ENCODE measurements around the gene CYP26A1.
"Not testable (repeated sequence)": the region's sequence is repeated elsewhere in the genome, so short reads cannot be mapped to it uniquely, and the experiment has no call there.

Gene CYP26A1

GRCh38 chr10:93080350-93081046 lies 6.8 kb downstream of the CYP26A1 start:
- DNase-seq: no peak

GRCh38 chr10:93081318-93081717 lies 7.6 kb downstream of the CYP26A1 start:
- DNase-seq: no peak

- no peak for DNase-seq
Measured at GRCh38 chr10:93081834-93082233, 8.1 kb downstream of the CYP26A1 start.

GRCh38 chr10:93083743-93084539 lies 10.2 kb downstream of the CYP26A1 start:
- DNase-seq: no peak

- DNase-seq: no peak
Measured at GRCh38 chr10:93085272-93085859, 11.7 kb downstream of the CYP26A1 start.

GRCh38 chr10:93086289-93086688 lies 12.6 kb downstream of the CYP26A1 start:
- no peak for DNase-seq

GRCh38 chr10:93087846-93088245 lies 14.2 kb downstream of the CYP26A1 start:
- DNase-seq: no peak

- no peak for DNase-seq
Measured at GRCh38 chr10:93088466-93088865, 14.8 kb downstream of the CYP26A1 start.

GRCh38 chr10:93090619-93091018 lies 16.9 kb downstream of the CYP26A1 start:
- no peak for DNase-seq

GRCh38 chr10:93091960-93092359 lies 18.3 kb downstream of the CYP26A1 start:
- DNase-seq: no peak

GRCh38 chr10:93095225-93095624 lies 21.5 kb downstream of the CYP26A1 start:
- no peak for DNase-seq

- DNase-seq: no peak
Measured at GRCh38 chr10:93096901-93097300, 23.2 kb downstream of the CYP26A1 start.

- DNase-seq: no peak
Measured at GRCh38 chr10:93097386-93097785, 23.7 kb downstream of the CYP26A1 start.

GRCh38 chr10:93098816-93099215 lies 25.1 kb downstream of the CYP26A1 start:
- no peak for DNase-seq

- no peak for DNase-seq
Measured at GRCh38 chr10:93099670-93100069, 26.0 kb downstream of the CYP26A1 start.

- DNase-seq: not testable (repeated sequence)
Measured at GRCh38 chr10:93101148-93101547, 27.5 kb downstream of the CYP26A1 start.

- no peak for DNase-seq
Measured at GRCh38 chr10:93103953-93104352, 30.3 kb downstream of the CYP26A1 start.

- no peak for DNase-seq
Measured at GRCh38 chr10:93106631-93107072, 33.0 kb downstream of the CYP26A1 start.

- no peak for DNase-seq
Measured at GRCh38 chr10:93110472-93111146, 36.9 kb downstream of the CYP26A1 start.

GRCh38 chr10:93113042-93113441 lies 39.3 kb downstream of the CYP26A1 start:
- no peak for DNase-seq

GRCh38 chr10:93115661-93116383 lies 42.1 kb downstream of the CYP26A1 start:
- no peak for DNase-seq

GRCh38 chr10:93121311-93121710 lies 47.6 kb downstream of the CYP26A1 start:
- no peak for DNase-seq

GRCh38 chr10:93123766-93124165 lies 50.1 kb downstream of the CYP26A1 start:
- DNase-seq: no peak

All from GF-D8 (cell line).